Esophagus (tissue), 2 donors: Measurements from ENCODE around the gene FIGN. TPM values are rescaled to one million over a fixed set of nuclear protein-coding genes. Genes with fewer than 3 reads are reported as not detected.
A peak's percentile ranks its signal among the peaks of the same experiment; 100 is the strongest.

Experiments used
- H3K27ac ChIP-seq, 2 donors: one replicate each; pipeline ENCODE4 v1.5.1; 2013; ENCODE audit warnings: low read depth in 2 of 2, mild to moderate bottlenecking in 2 of 2, inconsistent platforms in 1 of 2, low read length in 1 of 2, moderate library complexity in 1 of 2
- H3K27me3 ChIP-seq, 2 donors: one replicate each; pipeline ENCODE4 v1.6.1; 2013; ENCODE audit warnings: low read length in 2 of 2, control low read depth in 1 of 2, mild to moderate bottlenecking in 1 of 2; ENCODE audit not compliant: insufficient read depth in 2 of 2, control insufficient read depth in 1 of 2
- H3K36me3 ChIP-seq, 2 donors: one replicate each; pipeline ENCODE4 v1.6.1; 2013; ENCODE audit warnings: low read length in 1 of 2; ENCODE audit not compliant: control insufficient read depth in 2 of 2, insufficient read depth in 2 of 2
- H3K4me1 ChIP-seq, 2 donors: one replicate each; pipeline ENCODE4 v1.6.1; 2013; ENCODE audit warnings: low read length in 1 of 2; ENCODE audit not compliant: control insufficient read depth in 2 of 2, insufficient read depth in 2 of 2
- H3K4me3 ChIP-seq, 2 donors: one replicate each; pipeline ENCODE4 v1.5.1; 2013; ENCODE audit warnings: low read length in 2 of 2, mild to moderate bottlenecking in 2 of 2, low read depth in 1 of 2, moderate library complexity in 1 of 2
- H3K9me3 ChIP-seq, 2 donors: one replicate each; pipeline ENCODE4 v1.6.1; 2013; ENCODE audit warnings: mild to moderate bottlenecking in 2 of 2, low read depth in 1 of 2, low read length in 1 of 2, moderate library complexity in 1 of 2; ENCODE audit not compliant: control insufficient read depth in 2 of 2, insufficient read depth in 1 of 2
- WGBS, 2 donors: extraction: QIAGEN DNeasy Blood & Tissue Kit; methylation state at CpG; one replicate each; pipeline ENCODE4 v1.1.7; 2013; 5-methylcytosine and 5-hydroxymethylcytosine counted together
- polyA plus RNA-seq, 2 donors: library from polyadenylated mRNA; stranded (reverse); fragments of 200-250 nt; gene quantifications; one replicate each; pipeline ENCODE4 v1.2.3, GENCODE V29; 2013
- donor health status: healthy with polysubstance abuse.
- donor health status: Bipolar disorder and iron deficiency.

Gene FIGN
- polyA plus RNA-seq, 2 donors: 0.21 to 0.49 TPM

- WGBS, 2 donors: 76 to 80% methylated on average over 5 of the region's 5 CpGs
- H3K36me3 ChIP-seq: no peaks in the 10 kb centered on the region
- peaks cover 0 to 2% of the 10 kb centered on the region in 2 donors for H3K4me1 ChIP-seq
Observed at GRCh38 chr2:163741435-163741834, 5.6 kb upstream of the FIGN start.

GRCh38 chr2:163737563-163737962 lies 1.8 kb upstream of the FIGN start:
- Histone ChIP-seq H3K36me3 (no peaks in the 10 kb centered on the region), H3K9me3 (no peaks in the 10 kb centered on the region), H3K27ac (no peak overlapping the region), H3K4me3 (no peak overlapping the region), H3K27me3 (no peaks in the 10 kb centered on the region), H3K4me1 (peaks cover 0 to 2% of the 10 kb centered on the region in 2 donors)
- 73 to 74% methylated on average over 2 of the region's 2 CpGs for WGBS, 2 donors

More at GRCh38 chr2:163741435-163741834, 5.6 kb upstream of the FIGN start:
- no peaks in the 10 kb centered on the region for H3K9me3 ChIP-seq
- H3K27me3 ChIP-seq: no peaks in the 10 kb centered on the region
- no peak overlapping the region for H3K27ac ChIP-seq
- H3K4me3 ChIP-seq: no peak overlapping the region

GRCh38 chr2:163737190-163737439 lies 1.3 kb upstream of the FIGN start:
- Histone ChIP-seq H3K4me3 (peak overlapping the region in 1 of 2 donors; percentile 58), H3K9me3 (no peaks in the 10 kb centered on the region), H3K27ac (peak overlapping the region in 1 of 2 donors; percentile 70), H3K27me3 (no peaks in the 10 kb centered on the region), H3K4me1 (peaks cover 0 to 2% of the 10 kb centered on the region in 2 donors), H3K36me3 (no peaks in the 10 kb centered on the region)
- WGBS, 2 donors: 32 to 47% methylated on average over 5 of the region's 5 CpGs

GRCh38 chr2:163736433-163737189 lies 803 bp upstream of the FIGN start:
- H3K36me3 ChIP-seq: no peaks in the 10 kb centered on the region
- no peaks in the 10 kb centered on the region for H3K27me3 ChIP-seq
- no peaks in the 10 kb centered on the region for H3K9me3 ChIP-seq
- peak overlapping the region; percentile 70 to 77 for H3K27ac ChIP-seq
- H3K4me3 ChIP-seq: peak overlapping the region; percentile 58 to 80
- 4 to 7% methylated on average over 31 to 54 of the region's 54 CpGs for WGBS, 2 donors
- peaks cover 0 to 2% of the 10 kb centered on the region in 2 donors for H3K4me1 ChIP-seq

- H3K4me1 ChIP-seq: peaks cover 0 to 2% of the 10 kb centered on the region in 2 donors
- H3K4me3 ChIP-seq: peak overlapping the region; percentile 44 to 58
Observed at GRCh38 chr2:163734881-163735684, 725 bp downstream of the FIGN start.

GRCh38 chr2:163734401-163734800 lies 1.4 kb downstream of the FIGN start:
- no peaks in the 10 kb centered on the region for H3K27me3 ChIP-seq
- no peaks in the 10 kb centered on the region for H3K9me3 ChIP-seq
- WGBS, 2 donors: 56 to 61% methylated on average over 2 of the region's 2 CpGs
- H3K36me3 ChIP-seq: no peaks in the 10 kb centered on the region
- peaks cover 0 to 2% of the 10 kb centered on the region in 2 donors for H3K4me1 ChIP-seq
- no peak overlapping the region for H3K27ac ChIP-seq
- H3K4me3 ChIP-seq: no peak overlapping the region

More at GRCh38 chr2:163734881-163735684, 725 bp downstream of the FIGN start:
- 5 to 7% methylated on average over 16 of the region's 16 CpGs for WGBS, 2 donors
- H3K27ac ChIP-seq: no peak overlapping the region
- no peaks in the 10 kb centered on the region for H3K27me3 ChIP-seq
- no peaks in the 10 kb centered on the region for H3K9me3 ChIP-seq
- no peaks in the 10 kb centered on the region for H3K36me3 ChIP-seq

- Histone ChIP-seq H3K4me3 (no peak overlapping the region), H3K27ac (no peak overlapping the region), H3K36me3 (no peaks in the 10 kb centered on the region), H3K27me3 (no peaks in the 10 kb centered on the region), H3K9me3 (no peaks in the 10 kb centered on the region), H3K4me1 (peaks cover 0 to 2% of the 10 kb centered on the region in 2 donors)
- 70 to 76% methylated on average over 5 of the region's 5 CpGs for WGBS, 2 donors
Observed at GRCh38 chr2:163733956-163734355, 1.9 kb downstream of the FIGN start.

- no peaks in the 10 kb centered on the region for H3K9me3 ChIP-seq
- peaks cover 0 to 2% of the 10 kb centered on the region in 2 donors for H3K4me1 ChIP-seq
- 60 to 69% methylated on average over 15 of the region's 15 CpGs for WGBS, 2 donors
- H3K4me3 ChIP-seq: peak overlapping the region in 1 of 2 donors; percentile 8
- no peaks in the 10 kb centered on the region for H3K27me3 ChIP-seq
- no peaks in the 10 kb centered on the region for H3K36me3 ChIP-seq
- H3K27ac ChIP-seq: peak overlapping the region in 1 of 2 donors; percentile 47
Observed at GRCh38 chr2:163733301-163733938, 2.4 kb downstream of the FIGN start.

GRCh38 chr2:163732727-163733126 lies 3.1 kb downstream of the FIGN start:
- Histone ChIP-seq H3K27me3 (no peaks in the 10 kb centered on the region), H3K9me3 (no peaks in the 10 kb centered on the region), H3K27ac (no peak overlapping the region), H3K36me3 (no peaks in the 10 kb centered on the region), H3K4me3 (no peak overlapping the region), H3K4me1 (peaks cover 0 to 2% of the 10 kb centered on the region in 2 donors)
- WGBS, 2 donors: 48 to 56% methylated on average over 4 of the region's 4 CpGs
